Measurements from ENCODE around the gene PPARG.

GRCh38 chr3:12451960-12452359 lies 163.1 kb downstream of the PPARG start:
- TF ChIP-seq POLR2AphosphoS5 (IDR thresholded peaks at IDR 0.05) (no peak), CTCF (IDR thresholded peaks at IDR 0.05 in 8 of 11, conservative IDR thresholded peaks at IDR 0.05 in 3 of 11) (no peak)

All from spleen (tissue), 7 donors.